ENCODE measurements around the gene CDKN1A.

CDKN1A gene

GRCh38 chr6:36663504-36664446 is 14.7 kb upstream of the CDKN1A start:
- H3K4me3 ChIP-seq (ENCODE audit: low read length), result no peak overlapping the region; the same call in 1 of the 2 replicates
- TF ChIP-seq ZNF274 (IDR thresholded peaks at IDR 0.05; ENCODE audit: low read depth, low read length), result no peak

GRCh38 chr6:36665180-36665579 is 13.3 kb upstream of the CDKN1A start:
- TF ChIP-seq ZNF274 (IDR thresholded peaks at IDR 0.05; ENCODE audit: low read depth, low read length), result no peak
- H3K4me3 ChIP-seq (ENCODE audit: low read length), result no peak overlapping the region; the same call in 1 of the 2 replicates

GRCh38 chr6:36666287-36666686 is 12.2 kb upstream of the CDKN1A start:
- H3K4me3 ChIP-seq (ENCODE audit: low read length), result no peak overlapping the region
- TF ChIP-seq ZNF274 (IDR thresholded peaks at IDR 0.05; ENCODE audit: low read depth, low read length), result no peak

- peak overlapping the region; percentile 14; the same call in 1 of the 2 replicates for H3K4me3 ChIP-seq (ENCODE audit: low read length)
These were observed 11.5 kb upstream of the CDKN1A start for GRCh38 chr6:36666826-36667591.

GRCh38 chr6:36668591-36668990 is 9.9 kb upstream of the CDKN1A start:
- TF ChIP-seq ZNF274 (IDR thresholded peaks at IDR 0.05; ENCODE audit: low read depth, low read length), result no peak
- no peak overlapping the region for H3K4me3 ChIP-seq (ENCODE audit: low read length)

More at GRCh38 chr6:36666826-36667591, 11.5 kb upstream of the CDKN1A start:
- TF ChIP-seq ZNF274 (IDR thresholded peaks at IDR 0.05; ENCODE audit: low read depth, low read length), result no peak

GRCh38 chr6:36669002-36669401 is 9.5 kb upstream of the CDKN1A start:
- no peak for TF ChIP-seq ZNF274 (IDR thresholded peaks at IDR 0.05; ENCODE audit: low read depth, low read length)
- H3K4me3 ChIP-seq (ENCODE audit: low read length), result no peak overlapping the region

GRCh38 chr6:36670271-36670670 is 8.2 kb upstream of the CDKN1A start:
- H3K4me3 ChIP-seq (ENCODE audit: low read length), result no peak overlapping the region
- no peak for TF ChIP-seq ZNF274 (IDR thresholded peaks at IDR 0.05; ENCODE audit: low read depth, low read length)

GRCh38 chr6:36671687-36672375 is 6.7 kb upstream of the CDKN1A start:
- no peak overlapping the region for H3K4me3 ChIP-seq (ENCODE audit: low read length)
- TF ChIP-seq ZNF274 (IDR thresholded peaks at IDR 0.05; ENCODE audit: low read depth, low read length), result no peak

- H3K4me3 ChIP-seq (ENCODE audit: low read length), result no peak overlapping the region
- no peak for TF ChIP-seq ZNF274 (IDR thresholded peaks at IDR 0.05; ENCODE audit: low read depth, low read length)
These were observed 4.6 kb upstream of the CDKN1A start for GRCh38 chr6:36673882-36674281.

GRCh38 chr6:36674942-36675341 is 3.6 kb upstream of the CDKN1A start:
- no peak overlapping the region for H3K4me3 ChIP-seq (ENCODE audit: low read length)

GRCh38 chr6:36676141-36677058 is 2.1 kb upstream of the CDKN1A start:
- TF ChIP-seq ZNF274 (IDR thresholded peaks at IDR 0.05; ENCODE audit: low read depth, low read length), result no peak
- H3K4me3 ChIP-seq (ENCODE audit: low read length), result peak overlapping the region; percentile 60; the same call in 1 of the 2 replicates

More at GRCh38 chr6:36674942-36675341, 3.6 kb upstream of the CDKN1A start:
- no peak for TF ChIP-seq ZNF274 (IDR thresholded peaks at IDR 0.05; ENCODE audit: low read depth, low read length)

GRCh38 chr6:36677059-36677749 is 1.3 kb upstream of the CDKN1A start:
- no peak for TF ChIP-seq ZNF274 (IDR thresholded peaks at IDR 0.05; ENCODE audit: low read depth, low read length)

More at GRCh38 chr6:36677059-36677749, 1.3 kb upstream of the CDKN1A start:
- peak overlapping the region; percentile 60 for H3K4me3 ChIP-seq (ENCODE audit: low read length)
